ENCODE results near the gene NEDD9. TPM values are rescaled to one million over a fixed set of nuclear protein-coding genes. Genes with fewer than 3 reads are reported as not detected.

NEDD9 gene
- total and polyA plus RNA-seq, 2 of the 13 experiments (the other 11 are each of a cell fraction or from before 2014, with no cell fraction given), result 27.1 to 389 TPM

DNA sequence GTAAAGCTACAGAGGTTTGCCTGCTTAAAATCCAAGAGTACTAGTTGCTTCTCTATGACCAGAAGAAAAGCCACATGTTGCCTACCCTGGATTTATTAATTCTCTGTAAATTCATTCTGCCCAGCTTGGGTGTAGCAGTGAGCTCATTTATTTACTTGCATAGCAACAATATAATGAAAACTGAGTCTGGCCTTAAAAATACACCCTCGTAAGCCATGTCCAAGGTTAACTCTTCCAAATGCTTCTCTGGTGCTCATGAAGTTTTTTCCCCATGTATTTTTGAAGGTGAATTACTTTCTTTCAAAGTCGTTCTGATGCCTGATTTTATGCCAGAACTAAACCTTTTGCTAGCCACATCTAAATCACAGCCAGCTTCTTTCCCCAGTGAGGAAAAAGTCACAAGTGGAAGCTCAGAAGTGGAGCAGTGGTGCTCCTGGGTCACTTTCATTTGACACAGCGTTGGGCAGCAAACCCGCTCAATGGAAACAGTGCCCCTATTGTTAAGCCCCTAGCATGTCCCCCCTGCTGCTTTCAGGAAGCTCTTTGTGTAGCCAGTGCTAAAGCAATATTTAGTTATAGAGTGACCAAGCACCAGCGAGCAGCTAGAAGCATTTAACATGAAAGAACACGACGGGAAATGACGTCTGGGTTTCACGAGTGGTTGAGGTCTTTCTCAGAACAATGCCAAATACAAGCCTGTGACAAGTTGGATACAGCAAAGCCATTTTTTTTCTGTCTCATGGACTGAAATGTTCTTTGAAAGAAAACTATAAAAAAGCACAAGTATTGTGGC is 29.8 kb downstream of the NEDD9 start (continued):
- no peak for TF ChIP-seq ZNF383 (CRISPR knock-in tag; IDR thresholded peaks at IDR 0.05; ENCODE audit: borderline replicate concordance)
- peak; percentile 82; the same call in 1 of the 2 replicates for TF ChIP-seq ZNF510 (CRISPR knock-in tag; IDR thresholded peaks at IDR 0.05; ENCODE audit: low read depth)
- TF ChIP-seq, protein P1, sequence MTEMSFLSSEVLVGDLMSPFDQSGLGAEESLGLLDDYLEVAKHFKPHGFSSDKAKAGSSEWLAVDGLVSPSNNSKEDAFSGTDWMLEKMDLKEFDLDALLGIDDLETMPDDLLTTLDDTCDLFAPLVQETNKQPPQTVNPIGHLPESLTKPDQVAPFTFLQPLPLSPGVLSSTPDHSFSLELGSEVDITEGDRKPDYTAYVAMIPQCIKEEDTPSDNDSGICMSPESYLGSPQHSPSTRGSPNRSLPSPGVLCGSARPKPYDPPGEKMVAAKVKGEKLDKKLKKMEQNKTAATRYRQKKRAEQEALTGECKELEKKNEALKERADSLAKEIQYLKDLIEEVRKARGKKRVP (CRISPR knock-in tag; IDR thresholded peaks at IDR 0.05), result peak in 1 of 2 experiments; percentile 60; a peak in 1 of 4 replicates
- TF ChIP-seq, protein P2, sequence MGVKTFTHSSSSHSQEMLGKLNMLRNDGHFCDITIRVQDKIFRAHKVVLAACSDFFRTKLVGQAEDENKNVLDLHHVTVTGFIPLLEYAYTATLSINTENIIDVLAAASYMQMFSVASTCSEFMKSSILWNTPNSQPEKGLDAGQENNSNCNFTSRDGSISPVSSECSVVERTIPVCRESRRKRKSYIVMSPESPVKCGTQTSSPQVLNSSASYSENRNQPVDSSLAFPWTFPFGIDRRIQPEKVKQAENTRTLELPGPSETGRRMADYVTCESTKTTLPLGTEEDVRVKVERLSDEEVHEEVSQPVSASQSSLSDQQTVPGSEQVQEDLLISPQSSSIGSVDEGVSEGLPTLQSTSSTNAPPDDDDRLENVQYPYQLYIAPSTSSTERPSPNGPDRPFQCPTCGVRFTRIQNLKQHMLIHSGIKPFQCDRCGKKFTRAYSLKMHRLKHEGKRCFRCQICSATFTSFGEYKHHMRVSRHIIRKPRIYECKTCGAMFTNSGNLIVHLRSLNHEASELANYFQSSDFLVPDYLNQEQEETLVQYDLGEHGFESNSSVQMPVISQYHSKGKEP (CRISPR knock-in tag; IDR thresholded peaks at IDR 0.05), result no peak
- TF ChIP-seq TGIF2 (CRISPR knock-in tag; IDR thresholded peaks at IDR 0.05), result peak; percentile 76; the same call in 1 of the 2 replicates
- no peak for TF ChIP-seq PRPF4 (IDR thresholded peaks at IDR 0.05; ENCODE audit: low read depth, low read length, poor library complexity, severe bottlenecking)
- peak; percentile 70; the same call in 1 of the 2 replicates for TF ChIP-seq CREB1 (IDR thresholded peaks at IDR 0.05)
- peak; percentile 96 for TF ChIP-seq CREB1 (CRISPR knock-in tag; IDR thresholded peaks at IDR 0.05)
- no peak for TF ChIP-seq ZNF570 (CRISPR knock-in tag; IDR thresholded peaks at IDR 0.05; ENCODE audit: borderline replicate concordance)
- TF ChIP-seq, protein P3, sequence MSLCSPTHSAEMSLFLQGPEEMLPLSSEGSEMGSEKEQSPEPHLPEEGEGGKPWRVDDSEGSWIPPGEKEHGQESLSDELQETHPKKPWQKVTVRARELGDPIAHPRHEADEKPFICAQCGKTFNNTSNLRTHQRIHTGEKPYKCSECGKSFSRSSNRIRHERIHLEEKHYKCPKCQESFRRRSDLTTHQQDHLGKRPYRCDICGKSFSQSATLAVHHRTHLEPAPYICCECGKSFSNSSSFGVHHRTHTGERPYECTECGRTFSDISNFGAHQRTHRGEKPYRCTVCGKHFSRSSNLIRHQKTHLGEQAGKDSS (CRISPR knock-in tag; IDR thresholded peaks at IDR 0.05; ENCODE audit: borderline replicate concordance, low read depth), result peak; percentile 74; the same call in 1 of the 2 replicates
- TF ChIP-seq, protein P4, sequence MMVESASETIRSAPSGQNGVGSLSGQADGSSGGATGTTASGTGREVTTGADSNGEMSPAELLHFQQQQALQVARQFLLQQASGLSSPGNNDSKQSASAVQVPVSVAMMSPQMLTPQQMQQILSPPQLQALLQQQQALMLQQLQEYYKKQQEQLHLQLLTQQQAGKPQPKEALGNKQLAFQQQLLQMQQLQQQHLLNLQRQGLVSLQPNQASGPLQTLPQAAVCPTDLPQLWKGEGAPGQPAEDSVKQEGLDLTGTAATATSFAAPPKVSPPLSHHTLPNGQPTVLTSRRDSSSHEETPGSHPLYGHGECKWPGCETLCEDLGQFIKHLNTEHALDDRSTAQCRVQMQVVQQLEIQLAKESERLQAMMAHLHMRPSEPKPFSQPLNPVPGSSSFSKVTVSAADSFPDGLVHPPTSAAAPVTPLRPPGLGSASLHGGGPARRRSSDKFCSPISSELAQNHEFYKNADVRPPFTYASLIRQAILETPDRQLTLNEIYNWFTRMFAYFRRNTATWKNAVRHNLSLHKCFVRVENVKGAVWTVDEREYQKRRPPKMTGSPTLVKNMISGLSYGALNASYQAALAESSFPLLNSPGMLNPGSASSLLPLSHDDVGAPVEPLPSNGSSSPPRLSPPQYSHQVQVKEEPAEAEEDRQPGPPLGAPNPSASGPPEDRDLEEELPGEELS (CRISPR knock-in tag; IDR thresholded peaks at IDR 0.05), result peak; percentile 75
- TF ChIP-seq, protein P5, sequence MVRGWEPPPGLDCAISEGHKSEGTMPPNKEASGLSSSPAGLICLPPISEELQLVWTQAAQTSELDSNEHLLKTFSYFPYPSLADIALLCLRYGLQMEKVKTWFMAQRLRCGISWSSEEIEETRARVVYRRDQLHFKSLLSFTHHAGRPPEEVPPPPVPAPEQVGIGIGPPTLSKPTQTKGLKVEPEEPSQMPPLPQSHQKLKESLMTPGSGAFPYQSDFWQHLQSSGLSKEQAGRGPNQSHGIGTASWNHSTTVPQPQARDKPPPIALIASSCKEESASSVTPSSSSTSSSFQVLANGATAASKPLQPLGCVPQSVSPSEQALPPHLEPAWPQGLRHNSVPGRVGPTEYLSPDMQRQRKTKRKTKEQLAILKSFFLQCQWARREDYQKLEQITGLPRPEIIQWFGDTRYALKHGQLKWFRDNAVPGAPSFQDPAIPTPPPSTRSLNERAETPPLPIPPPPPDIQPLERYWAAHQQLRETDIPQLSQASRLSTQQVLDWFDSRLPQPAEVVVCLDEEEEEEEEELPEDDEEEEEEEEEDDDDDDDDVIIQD (CRISPR knock-in tag; IDR thresholded peaks at IDR 0.05; ENCODE audit: low read depth), result peak; percentile 72
- TF ChIP-seq SALL2 (CRISPR knock-in tag; IDR thresholded peaks at IDR 0.05), result no peak
- no peak for TF ChIP-seq ZNF766 (CRISPR knock-in tag; IDR thresholded peaks at IDR 0.05; ENCODE audit: borderline replicate concordance)
- no peak for TF ChIP-seq RNF2 (conservative IDR thresholded peaks at IDR 0.05; ENCODE audit: low read depth)
- peak; percentile 76 for TF ChIP-seq ELF1 (CRISPR knock-in tag; IDR thresholded peaks at IDR 0.05)
- TF ChIP-seq, protein P6, sequence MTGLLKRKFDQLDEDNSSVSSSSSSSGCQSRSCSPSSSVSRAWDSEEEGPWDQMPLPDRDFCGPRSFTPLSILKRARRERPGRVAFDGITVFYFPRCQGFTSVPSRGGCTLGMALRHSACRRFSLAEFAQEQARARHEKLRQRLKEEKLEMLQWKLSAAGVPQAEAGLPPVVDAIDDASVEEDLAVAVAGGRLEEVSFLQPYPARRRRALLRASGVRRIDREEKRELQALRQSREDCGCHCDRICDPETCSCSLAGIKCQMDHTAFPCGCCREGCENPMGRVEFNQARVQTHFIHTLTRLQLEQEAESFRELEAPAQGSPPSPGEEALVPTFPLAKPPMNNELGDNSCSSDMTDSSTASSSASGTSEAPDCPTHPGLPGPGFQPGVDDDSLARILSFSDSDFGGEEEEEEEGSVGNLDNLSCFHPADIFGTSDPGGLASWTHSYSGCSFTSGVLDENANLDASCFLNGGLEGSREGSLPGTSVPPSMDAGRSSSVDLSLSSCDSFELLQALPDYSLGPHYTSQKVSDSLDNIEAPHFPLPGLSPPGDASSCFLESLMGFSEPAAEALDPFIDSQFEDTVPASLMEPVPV (CRISPR knock-in tag; IDR thresholded peaks at IDR 0.05), result no peak
- TF ChIP-seq KDM5A (IDR thresholded peaks at IDR 0.05; ENCODE audit: borderline replicate concordance, low read length), result no peak
- TF ChIP-seq CHCHD3 (CRISPR knock-in tag; IDR thresholded peaks at IDR 0.05), result no peak
- no peak for TF ChIP-seq HNRNPUL1 (IDR thresholded peaks at IDR 0.05; ENCODE audit: low read depth, low read length)
- peak; percentile 85 for TF ChIP-seq MIXL1 (CRISPR knock-in tag; IDR thresholded peaks at IDR 0.05)

Data from HepG2 (cell line).